HL-60 (cell line): ENCODE data around the gene WDR48.

ENCODE experiments used
- DNase-seq, 2 experiments: peaks; one replicate each; pipeline ENCODE4 v3.0.0-alpha.2; 2010 to 2020; ENCODE audit warnings: low read depth in 1 of 2, low spot score in 1 of 2
- H3K27ac ChIP-seq: fragments of 250-450 bp; sonication (Bioruptor Pico); replicated peaks from 2 replicates; pipeline ENCODE4 v1.5.1; 2020; ENCODE audit warnings: mild to moderate bottlenecking, moderate library complexity
- H3K27me3 ChIP-seq: fragments of 250-450 bp; sonication (Bioruptor Pico); 2 replicates; pipeline ENCODE4 v1.5.1; 2021; ENCODE audit warnings: mild to moderate bottlenecking, moderate library complexity; ENCODE audit not compliant: insufficient read depth, poor library complexity, severe bottlenecking
- H3K4me3 ChIP-seq: replicated peaks from 2 replicates; pipeline ENCODE4 v1.5.1; 2011; ENCODE audit warnings: mild to moderate bottlenecking, control low read depth, low read length; ENCODE audit not compliant: insufficient read depth
- CTCF ChIP-seq: IDR thresholded peaks from one replicate; pipeline ENCODE4 v1.5.1; 2011; ENCODE audit warnings: low read length, control low read depth, inconsistent platforms; ENCODE audit not compliant: insufficient read depth
- GABPA ChIP-seq: IDR thresholded peaks from 2 replicates; pipeline ENCODE4 v1.6.1; 2012; ENCODE audit warnings: low read depth
- POLR2AphosphoS5 ChIP-seq: IDR thresholded peaks from 2 replicates; pipeline ENCODE4 v1.6.1; 2012; ENCODE audit warnings: low read depth
- REST ChIP-seq: IDR thresholded peaks from 2 replicates; pipeline ENCODE4 v1.6.1; 2012; ENCODE audit warnings: low read depth; ENCODE audit not compliant: insufficient replicate concordance
- SPI1 ChIP-seq: IDR thresholded peaks from 2 replicates; pipeline ENCODE4 v1.6.1; 2012; ENCODE audit warnings: low read depth, mild to moderate bottlenecking, borderline replicate concordance
- long read RNA-seq: library from polyadenylated mRNA; unstranded; transcript quantifications from one replicate; pipeline ENCODE4 v2.0.0, GENCODE V29; 2020

The WDR48 gene
- long read RNA-seq, transcript WDR48-201 (19 exons, 3,707 nt): major isoform, 152 of 210 reads
- long read RNA-seq, partial matches to known transcripts: 29 of 210 reads
- long read RNA-seq, other reads (novel, unspliced or antisense): 28 of 210 reads

- H3K27me3 ChIP-seq: no peaks in the 10 kb centered on the region
- DNase-seq: peak; percentile 83 to 95
- TF ChIP-seq SPI1 (peak; percentile 7; the same call in 1 of the 2 replicates), REST (peak; percentile 69), GABPA (peak; percentile 87), POLR2AphosphoS5 (peak; percentile 97), CTCF (no peak)
- peak within 1 kb of the TSS; percentile 74 for H3K27ac ChIP-seq
- H3K4me3 ChIP-seq: peak within 1 kb of the TSS; percentile 66
These were observed at the start of gene WDR48, which contains the start of gene SCN11A for GRCh38 chr3:39051649-39052561. Gene WDR48, plus strand, starts transcription at chr3:39052016. Its CDS starts 10 bp downstream, at chr3:39052026. Gene SCN11A, minus strand, starts transcription at chr3:39051944. Its CDS starts 101,582 bp downstream, at chr3:38950362.

GRCh38 chr3:39005295-39005694 is 46.5 kb upstream of the WDR48 start:
- Histone ChIP-seq H3K27me3 (no peaks in the 10 kb centered on the region), H3K27ac (no peak overlapping the region), H3K4me3 (no peak overlapping the region)
- TF ChIP-seq REST: no peak
- TF ChIP-seq GABPA: no peak
- TF ChIP-seq POLR2AphosphoS5: no peak
- no peak for TF ChIP-seq CTCF
- no peak for TF ChIP-seq SPI1
- no peak for DNase-seq

- TF ChIP-seq REST (no peak), SPI1 (peak; percentile 26; the same call in 1 of the 2 replicates)
- DNase-seq: peak in 1 of 2 experiments; percentile 7
These were observed 40.6 kb upstream of the WDR48 start for GRCh38 chr3:39011191-39011736.

More at GRCh38 chr3:39011191-39011736, 40.6 kb upstream of the WDR48 start:
- no peak overlapping the region for H3K4me3 ChIP-seq
- peaks cover 5% of the 10 kb centered on the region for H3K27me3 ChIP-seq
- H3K27ac ChIP-seq: no peak overlapping the region
